ENCODE results near the gene PCDHGA10. TPM values are rescaled to one million over a fixed set of nuclear protein-coding genes. Genes with fewer than 3 reads are reported as not detected.
"Not testable (repeated sequence)": the region's sequence is repeated elsewhere in the genome, so short reads cannot be mapped to it uniquely, and the experiment has no call there.

PCDHGA10 gene
- total RNA-seq, 4 donors from 2014 or later = 4.1 to 8.0 (median 7.3) TPM

DNA sequence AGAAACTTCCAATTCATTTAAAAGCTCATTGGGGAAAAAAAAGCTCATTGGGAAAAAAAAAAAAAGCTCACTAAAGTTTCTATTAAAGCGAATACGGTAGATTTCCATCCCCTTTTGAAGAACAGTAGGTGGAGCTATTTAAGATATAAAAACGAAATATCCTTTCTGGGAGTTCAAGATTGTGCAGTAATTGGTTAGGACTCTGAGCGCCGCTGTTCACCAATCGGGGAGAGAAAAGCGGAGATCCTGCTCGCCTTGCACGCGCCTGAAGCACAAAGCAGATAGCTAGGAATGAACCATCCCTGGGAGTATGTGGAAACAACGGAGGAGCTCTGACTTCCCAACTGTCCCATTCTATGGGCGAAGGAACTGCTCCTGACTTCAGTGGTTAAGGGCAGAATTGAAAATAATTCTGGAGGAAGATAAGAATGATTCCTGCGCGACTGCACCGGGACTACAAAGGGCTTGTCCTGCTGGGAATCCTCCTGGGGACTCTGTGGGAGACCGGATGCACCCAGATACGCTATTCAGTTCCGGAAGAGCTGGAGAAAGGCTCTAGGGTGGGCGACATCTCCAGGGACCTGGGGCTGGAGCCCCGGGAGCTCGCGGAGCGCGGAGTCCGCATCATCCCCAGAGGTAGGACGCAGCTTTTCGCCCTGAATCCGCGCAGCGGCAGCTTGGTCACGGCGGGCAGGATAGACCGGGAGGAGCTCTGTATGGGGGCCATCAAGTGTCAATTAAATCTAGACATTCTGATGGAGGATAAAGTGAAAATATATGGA is 17.7 kb downstream of the PCDHGA10 start, which contains the start of gene PCDHGA12:
PCDHGA12 (plus strand) TSS at position 176 of the 782 bp plus-strand sequence; CDS start at position 429, 253 bp downstream.
- intact Hi-C loops (cut with DNase I) = no loop called here
- peaks cover 0 to 7% (median 0%) of the 10 kb centered on the region in 4 donors for H3K27me3 ChIP-seq
- H3K4me1 ChIP-seq = peaks cover 0 to 12% (median 0%) of the 10 kb centered on the region in 3 donors
- no peaks in the 10 kb centered on the region for H3K36me3 ChIP-seq
- TF ChIP-seq POLR2A (IDR thresholded peaks at IDR 0.05) = no peak
- TF ChIP-seq, protein P1, sequence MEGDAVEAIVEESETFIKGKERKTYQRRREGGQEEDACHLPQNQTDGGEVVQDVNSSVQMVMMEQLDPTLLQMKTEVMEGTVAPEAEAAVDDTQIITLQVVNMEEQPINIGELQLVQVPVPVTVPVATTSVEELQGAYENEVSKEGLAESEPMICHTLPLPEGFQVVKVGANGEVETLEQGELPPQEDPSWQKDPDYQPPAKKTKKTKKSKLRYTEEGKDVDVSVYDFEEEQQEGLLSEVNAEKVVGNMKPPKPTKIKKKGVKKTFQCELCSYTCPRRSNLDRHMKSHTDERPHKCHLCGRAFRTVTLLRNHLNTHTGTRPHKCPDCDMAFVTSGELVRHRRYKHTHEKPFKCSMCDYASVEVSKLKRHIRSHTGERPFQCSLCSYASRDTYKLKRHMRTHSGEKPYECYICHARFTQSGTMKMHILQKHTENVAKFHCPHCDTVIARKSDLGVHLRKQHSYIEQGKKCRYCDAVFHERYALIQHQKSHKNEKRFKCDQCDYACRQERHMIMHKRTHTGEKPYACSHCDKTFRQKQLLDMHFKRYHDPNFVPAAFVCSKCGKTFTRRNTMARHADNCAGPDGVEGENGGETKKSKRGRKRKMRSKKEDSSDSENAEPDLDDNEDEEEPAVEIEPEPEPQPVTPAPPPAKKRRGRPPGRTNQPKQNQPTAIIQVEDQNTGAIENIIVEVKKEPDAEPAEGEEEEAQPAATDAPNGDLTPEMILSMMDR (IDR thresholded peaks at IDR 0.05) = peak in 2 of 6 experiments; percentile 29 to 45
- H3K9me3 ChIP-seq = peaks cover 16 to 100% (median 86%) of the 10 kb centered on the region in 3 donors
- H3K27ac ChIP-seq = no peak within 1 kb of the TSS
- DNase-seq = no peak
- 22 to 39% methylated on average over 32 of the region's 33 CpGs for WGBS, 2 donors
- H3K4me3 ChIP-seq = peak within 1 kb of the TSS; percentile 2 to 49 (median 24)

DNA sequence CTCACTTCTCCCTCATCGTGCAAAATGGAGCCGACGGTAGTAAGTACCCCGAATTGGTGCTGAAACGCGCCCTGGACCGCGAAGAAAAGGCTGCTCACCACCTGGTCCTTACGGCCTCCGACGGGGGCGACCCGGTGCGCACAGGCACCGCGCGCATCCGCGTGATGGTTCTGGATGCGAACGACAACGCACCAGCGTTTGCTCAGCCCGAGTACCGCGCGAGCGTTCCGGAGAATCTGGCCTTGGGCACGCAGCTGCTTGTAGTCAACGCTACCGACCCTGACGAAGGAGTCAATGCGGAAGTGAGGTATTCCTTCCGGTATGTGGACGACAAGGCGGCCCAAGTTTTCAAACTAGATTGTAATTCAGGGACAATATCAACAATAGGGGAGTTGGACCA is 18.5 kb downstream of the PCDHGA10 start:
- WGBS, 2 donors = 21 to 22% methylated on average over 4 to 10 of the region's 37 CpGs
- Histone ChIP-seq H3K4me3 (peak overlapping the region in 2 of 4 donors; percentile 34 to 49), H3K36me3 (no peaks in the 10 kb centered on the region), H3K27ac (no peak overlapping the region), H3K4me1 (peaks cover 0 to 12% (median 0%) of the 10 kb centered on the region in 3 donors), H3K9me3 (peaks cover 16 to 100% (median 82%) of the 10 kb centered on the region in 3 donors), H3K27me3 (peaks cover 0 to 7% (median 0%) of the 10 kb centered on the region in 4 donors)
- TF ChIP-seq POLR2A (IDR thresholded peaks at IDR 0.05) = no peak
- TF ChIP-seq, protein P1 (IDR thresholded peaks at IDR 0.05) = no peak
- intact Hi-C loops (cut with DNase I) = no loop called here
- DNase-seq = no peak

DNA sequence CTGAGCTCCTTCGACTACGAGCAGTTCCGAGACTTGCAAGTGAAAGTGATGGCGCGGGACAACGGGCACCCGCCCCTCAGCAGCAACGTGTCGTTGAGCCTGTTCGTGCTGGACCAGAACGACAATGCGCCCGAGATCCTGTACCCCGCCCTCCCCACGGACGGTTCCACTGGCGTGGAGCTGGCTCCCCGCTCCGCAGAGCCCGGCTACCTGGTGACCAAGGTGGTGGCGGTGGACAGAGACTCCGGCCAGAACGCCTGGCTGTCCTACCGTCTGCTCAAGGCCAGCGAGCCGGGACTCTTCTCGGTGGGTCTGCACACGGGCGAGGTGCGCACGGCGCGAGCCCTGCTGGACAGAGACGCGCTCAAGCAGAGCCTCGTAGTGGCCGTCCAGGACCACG is 19.5 kb downstream of the PCDHGA10 start:
- H3K9me3 ChIP-seq = peaks cover 16 to 100% (median 79%) of the 10 kb centered on the region in 3 donors
- H3K36me3 ChIP-seq; H3K27ac ChIP-seq; intact Hi-C loops (cut with DNase I); DNase-seq; H3K27me3 ChIP-seq: not testable (repeated sequence)
- H3K4me1 ChIP-seq = peaks cover 0 to 12% (median 0%) of the 10 kb centered on the region in 3 donors
- 50% methylated on average over 8 of the region's 38 CpGs; no CpG with 5 or more reads in 1 of the 2 donors for WGBS, 2 donors
- H3K4me3 ChIP-seq = peak overlapping the region in 1 of 4 donors; percentile 49

DNA sequence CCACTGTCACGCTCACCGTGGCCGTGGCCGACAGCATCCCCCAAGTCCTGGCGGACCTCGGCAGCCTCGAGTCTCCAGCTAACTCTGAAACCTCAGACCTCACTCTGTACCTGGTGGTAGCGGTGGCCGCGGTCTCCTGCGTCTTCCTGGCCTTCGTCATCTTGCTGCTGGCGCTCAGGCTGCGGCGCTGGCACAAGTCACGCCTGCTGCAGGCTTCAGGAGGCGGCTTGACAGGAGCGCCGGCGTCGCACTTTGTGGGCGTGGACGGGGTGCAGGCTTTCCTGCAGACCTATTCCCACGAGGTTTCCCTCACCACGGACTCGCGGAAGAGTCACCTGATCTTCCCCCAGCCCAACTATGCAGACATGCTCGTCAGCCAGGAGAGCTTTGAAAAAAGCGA is 19.9 kb downstream of the PCDHGA10 start:
- H3K4me3 ChIP-seq = peak overlapping the region in 1 of 4 donors; percentile 49
- H3K27ac ChIP-seq; H3K27me3 ChIP-seq; DNase-seq; H3K36me3 ChIP-seq; intact Hi-C loops (cut with DNase I): not testable (repeated sequence)
- 27 to 39% methylated on average over 9 to 20 of the region's 29 CpGs for WGBS, 2 donors
- peaks cover 12 to 100% (median 78%) of the 10 kb centered on the region in 3 donors for H3K9me3 ChIP-seq
- peaks cover 0 to 12% (median 0%) of the 10 kb centered on the region in 3 donors for H3K4me1 ChIP-seq

DNA sequence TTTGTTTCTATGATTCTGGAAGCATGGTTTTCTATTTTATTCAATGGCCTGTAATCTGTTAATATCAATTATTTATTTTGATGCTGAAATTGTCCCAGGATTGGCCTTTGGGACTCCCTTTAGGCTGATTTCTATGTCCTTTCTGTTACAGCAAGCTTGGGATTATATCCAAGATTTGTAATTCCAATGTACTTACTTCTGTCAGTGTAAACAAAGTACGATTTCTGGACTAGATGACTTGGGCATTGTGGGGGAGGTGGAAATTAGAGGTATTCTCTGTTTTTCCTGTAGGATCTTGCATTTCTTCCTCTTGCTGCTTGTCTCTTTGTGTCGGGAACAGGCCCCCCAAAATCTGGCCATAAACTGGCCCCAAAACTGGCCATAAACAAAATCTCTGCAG is 21.2 kb downstream of the PCDHGA10 start:
- Histone ChIP-seq H3K4me3 (no peak overlapping the region), H3K36me3 (no peaks in the 10 kb centered on the region), H3K4me1 (peaks cover 0 to 12% (median 0%) of the 10 kb centered on the region in 3 donors), H3K27me3 (no peaks in the 10 kb centered on the region), H3K27ac (no peak overlapping the region), H3K9me3 (peaks cover 5 to 100% (median 69%) of the 10 kb centered on the region in 3 donors)
- TF ChIP-seq, protein P1 (IDR thresholded peaks at IDR 0.05) = no peak
- no peak for TF ChIP-seq POLR2A (IDR thresholded peaks at IDR 0.05)
- WGBS, 2 donors = 77 to 88% methylated on average over 2 of the region's 2 CpGs
- DNase-seq = no peak
- intact Hi-C loops (cut with DNase I) = no loop called here

DNA sequence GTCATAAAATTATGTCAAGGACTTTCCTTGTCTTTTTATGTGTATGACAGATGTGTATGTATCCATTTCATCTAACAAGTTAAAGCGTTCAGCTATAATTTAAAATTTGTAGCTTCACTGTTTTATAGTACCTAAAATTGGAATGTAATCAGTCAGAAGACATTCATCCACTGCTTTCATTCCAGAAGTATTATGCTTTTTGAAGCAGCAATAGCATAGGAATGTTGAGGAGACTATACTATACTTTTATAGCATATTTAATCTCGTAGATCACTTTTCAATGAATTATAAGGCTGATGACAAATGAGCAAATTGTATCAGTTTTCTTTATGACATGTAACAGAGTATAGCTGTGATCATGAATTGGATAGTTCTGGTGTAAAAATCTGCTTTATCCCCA is 24.4 kb downstream of the PCDHGA10 start:
- no peaks in the 10 kb centered on the region for H3K4me1 ChIP-seq
- H3K9me3 ChIP-seq = peaks cover 10 to 100% (median 70%) of the 10 kb centered on the region in 3 donors
- WGBS, 2 donors = 89 to 98% methylated on average over 2 of the region's 2 CpGs
- intact Hi-C loops (cut with DNase I) = no loop called here
- H3K4me3 ChIP-seq = no peak overlapping the region
- H3K27ac ChIP-seq = no peak overlapping the region
- H3K36me3 ChIP-seq = no peaks in the 10 kb centered on the region
- no peaks in the 10 kb centered on the region for H3K27me3 ChIP-seq
- TF ChIP-seq, protein P1 (IDR thresholded peaks at IDR 0.05) = no peak
- TF ChIP-seq POLR2A (IDR thresholded peaks at IDR 0.05) = no peak
- DNase-seq = no peak
